Caco-2 (cell line): ENCODE measurements around the gene GHITM. TPM values are rescaled to one million over a fixed set of nuclear protein-coding genes. Genes with fewer than 3 reads are reported as not detected.
A peak's percentile ranks its signal among the peaks of the same experiment; 100 is the strongest.

Experiments used
- BruUV-seq: library from RNA; stranded (reverse); fragments of 400-500 nt; replicated peaks from 2 replicates; lab custom pipeline; 2021; lab: Mats Ljungman, UMichigan
- CTCF ChIA-PET: fragments of 300-600 bp; sonication (Branson Sonifier 250); formaldehyde crosslinking; loops from one replicate; lab custom pipeline; 2022; ENCODE audit warnings: antibody characterized with exemption; lab: Charles Lee
- POLR2A ChIA-PET: fragments of 300-600 bp; sonication (Branson Sonifier 250); formaldehyde crosslinking; loops from one replicate; lab custom pipeline; 2022; ENCODE audit warnings: antibody characterized with exemption; lab: Charles Lee
- DNase-seq, 2 experiments: peaks; one replicate each; pipeline versions ENCODE4 v3.0.0 to v3.0.0-alpha.2; 2020 to 2022
- H3K27me3 ChIP-seq: replicated peaks from 2 replicates; pipeline ENCODE4 v1.6.0; 2011; ENCODE audit warnings: low read length; ENCODE audit not compliant: control insufficient read depth, insufficient read depth
- H3K36me3 ChIP-seq: 2 replicates; pipeline ENCODE4 v1.5.1; 2011; ENCODE audit warnings: low read length; ENCODE audit not compliant: control insufficient read depth, insufficient read depth
- H3K4me1 ChIP-seq: fragments of 250-450 bp; sonication (Bioruptor Pico); 2 replicates; pipeline ENCODE4 v1.5.1; 2020; ENCODE audit warnings: mild to moderate bottlenecking
- H3K4me3 ChIP-seq: 2 replicates; pipeline ENCODE4 v1.5.1; 2011; ENCODE audit warnings: low read depth, mild to moderate bottlenecking, control low read depth, low read length
- H3K9me3 ChIP-seq: fragments of 250-450 bp; sonication (Bioruptor Pico); 2 replicates; pipeline ENCODE4 v1.5.1; 2020; ENCODE audit warnings: mild to moderate bottlenecking, moderate library complexity
- H3K27ac Mint-ChIP-seq: one replicate; pipeline ENCODE4 v1.8.0; 2022; ENCODE audit warnings: mixed read lengths; ENCODE audit not compliant: unreplicated experiment
- H3K27me3 Mint-ChIP-seq: one replicate; pipeline ENCODE4 v1.8.0; 2022; ENCODE audit warnings: mixed read lengths; ENCODE audit not compliant: insufficient read depth, unreplicated experiment
- H3K36me3 Mint-ChIP-seq: one replicate; pipeline ENCODE4 v1.8.0; 2022; ENCODE audit warnings: mild to moderate bottlenecking, mixed read lengths; ENCODE audit not compliant: insufficient read depth, unreplicated experiment
- H3K4me1 Mint-ChIP-seq: one replicate; pipeline ENCODE4 v1.8.0; 2022; ENCODE audit warnings: low read depth, mixed read lengths; ENCODE audit not compliant: unreplicated experiment
- H3K4me3 Mint-ChIP-seq: one replicate; pipeline ENCODE4 v1.8.0; 2022; ENCODE audit warnings: mild to moderate bottlenecking, moderate library complexity, mixed read lengths; ENCODE audit not compliant: unreplicated experiment
- H3K9me3 Mint-ChIP-seq: one replicate; pipeline ENCODE4 v1.8.0; 2022; ENCODE audit warnings: mixed read lengths; ENCODE audit not compliant: unreplicated experiment
- intact Hi-C: fragments of 100-400 bp; cut with micrococcal nuclease; formaldehyde crosslinking; loops from one replicate; pipeline ENCODE4 v1.10.0; 2022; ENCODE audit not compliant: unreplicated experiment
- total RNA-seq: library from RNA; stranded (reverse); gene quantifications from 2 replicates; pipeline ENCODE4 v1.2.3, GENCODE V29; 2022
- TF ChIP-seq, protein P1 (sequence below), 2 experiments: fragments of 200-600 bp in 1 of 2; IDR thresholded peaks; 1 replicate in 1 of 2; 2 replicates in 1 of 2; pipeline versions ENCODE4 v1.5.1 to v1.8.0; 2011 to 2022; ENCODE audit warnings: antibody characterized with exemption in 1 of 2, control low read depth in 1 of 2, inconsistent platforms in 1 of 2, low read depth in 1 of 2, low read length in 1 of 2, mild to moderate bottlenecking in 1 of 2, moderate library complexity in 1 of 2; ENCODE audit not compliant: insufficient read depth in 1 of 2, severe bottlenecking in 1 of 2, unreplicated experiment in 1 of 2

The GHITM gene
- total RNA-seq, 1 experiment from 2014 or later = 255 TPM

DNA sequence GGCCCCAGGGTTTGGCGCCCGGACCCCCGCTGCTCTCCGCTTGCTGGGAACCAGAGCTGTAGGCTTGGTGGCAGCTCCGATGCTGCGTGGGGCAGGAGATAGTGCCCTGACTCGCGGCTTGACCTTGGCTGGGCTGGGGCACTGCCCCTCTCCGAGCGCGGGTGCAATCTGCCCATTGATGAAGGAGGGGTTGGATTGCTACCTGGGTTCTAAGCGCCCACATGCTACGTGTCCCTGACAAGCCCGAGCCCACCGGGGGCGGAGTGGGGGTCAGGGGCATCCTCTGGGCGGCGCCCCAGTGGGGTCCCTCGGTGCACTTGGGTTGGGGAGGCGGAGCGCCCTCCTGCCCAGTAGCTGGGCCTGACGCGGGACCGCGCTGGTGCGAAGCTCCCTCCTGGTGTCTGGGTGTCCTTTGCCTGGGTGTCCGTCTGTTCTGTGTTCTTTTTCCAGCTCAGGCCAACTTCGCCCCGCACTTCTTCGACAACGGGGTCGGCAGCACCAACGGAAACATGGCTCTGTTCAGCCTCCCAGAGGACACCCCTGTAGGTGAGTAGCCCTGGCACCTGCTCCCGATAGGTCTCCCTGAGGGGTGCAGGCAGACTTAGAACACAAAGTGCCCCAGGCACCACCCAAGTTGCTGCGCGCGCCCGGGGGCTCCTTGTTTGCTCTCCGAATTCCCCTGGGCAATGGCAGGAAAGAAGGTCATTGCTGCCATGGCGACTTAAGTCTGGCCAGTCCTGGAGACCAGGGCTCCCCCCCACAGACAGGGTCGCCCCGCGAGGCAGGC, 55.9 kb downstream of the GHITM start:
- TF ChIP-seq, protein P1, sequence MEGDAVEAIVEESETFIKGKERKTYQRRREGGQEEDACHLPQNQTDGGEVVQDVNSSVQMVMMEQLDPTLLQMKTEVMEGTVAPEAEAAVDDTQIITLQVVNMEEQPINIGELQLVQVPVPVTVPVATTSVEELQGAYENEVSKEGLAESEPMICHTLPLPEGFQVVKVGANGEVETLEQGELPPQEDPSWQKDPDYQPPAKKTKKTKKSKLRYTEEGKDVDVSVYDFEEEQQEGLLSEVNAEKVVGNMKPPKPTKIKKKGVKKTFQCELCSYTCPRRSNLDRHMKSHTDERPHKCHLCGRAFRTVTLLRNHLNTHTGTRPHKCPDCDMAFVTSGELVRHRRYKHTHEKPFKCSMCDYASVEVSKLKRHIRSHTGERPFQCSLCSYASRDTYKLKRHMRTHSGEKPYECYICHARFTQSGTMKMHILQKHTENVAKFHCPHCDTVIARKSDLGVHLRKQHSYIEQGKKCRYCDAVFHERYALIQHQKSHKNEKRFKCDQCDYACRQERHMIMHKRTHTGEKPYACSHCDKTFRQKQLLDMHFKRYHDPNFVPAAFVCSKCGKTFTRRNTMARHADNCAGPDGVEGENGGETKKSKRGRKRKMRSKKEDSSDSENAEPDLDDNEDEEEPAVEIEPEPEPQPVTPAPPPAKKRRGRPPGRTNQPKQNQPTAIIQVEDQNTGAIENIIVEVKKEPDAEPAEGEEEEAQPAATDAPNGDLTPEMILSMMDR (IDR thresholded peaks at IDR 0.05; ENCODE audit: insufficient read depth in 1 of 2, low read depth in 1 of 2, low read length in 1 of 2, severe bottlenecking in 1 of 2, unreplicated experiment in 1 of 2) = no peak
- Histone ChIP-seq H3K4me1 (no peaks in the 10 kb centered on the region), H3K9me3 (no peaks in the 10 kb centered on the region), H3K36me3 (no peaks in the 10 kb centered on the region), H3K27me3 (peaks cover 10% of the 10 kb centered on the region), H3K4me3 (no peak overlapping the region)
- no peak overlapping the region for H3K27ac Mint-ChIP-seq
- H3K9me3 Mint-ChIP-seq = no peaks in the 10 kb centered on the region
- POLR2A ChIA-PET = no interaction called here
- peaks cover 41% of the 10 kb centered on the region for H3K27me3 Mint-ChIP-seq
- no peaks in the 10 kb centered on the region for H3K4me1 Mint-ChIP-seq
- peak overlapping the region; percentile 62 for H3K4me3 Mint-ChIP-seq
- CTCF ChIA-PET = no interaction called here
- no peaks in the 10 kb centered on the region for H3K36me3 Mint-ChIP-seq
- DNase-seq = peak in 1 of 2 experiments; percentile 26
- BruUV-seq = no TSS peak
- intact Hi-C loops = no loop called here

DNA sequence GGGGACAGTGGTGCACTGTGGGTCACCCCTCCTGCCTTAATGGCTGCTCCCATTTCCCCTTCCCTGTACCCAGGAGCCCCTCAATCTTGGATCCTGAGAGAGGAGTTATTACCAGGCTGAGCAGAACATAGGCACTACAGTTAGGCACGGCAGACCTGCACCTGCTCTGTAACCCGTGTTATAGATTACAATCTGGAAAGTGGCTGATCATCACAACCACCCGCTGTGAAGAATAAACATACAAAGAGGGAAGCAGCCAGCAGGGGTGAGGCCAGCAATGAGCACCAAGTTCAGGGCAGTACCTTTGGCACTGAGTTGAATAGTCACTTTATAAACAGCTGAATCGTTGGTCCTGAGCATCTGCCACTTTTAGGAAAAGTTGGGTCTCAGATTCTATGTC, 56.8 kb downstream of the GHITM start:
- H3K9me3 Mint-ChIP-seq = no peaks in the 10 kb centered on the region
- peaks cover 44% of the 10 kb centered on the region for H3K27me3 Mint-ChIP-seq
- H3K4me1 Mint-ChIP-seq = no peaks in the 10 kb centered on the region
- TF ChIP-seq, protein P1 (IDR thresholded peaks at IDR 0.05; ENCODE audit: insufficient read depth in 1 of 2, low read depth in 1 of 2, low read length in 1 of 2, severe bottlenecking in 1 of 2, unreplicated experiment in 1 of 2) = no peak
- Histone ChIP-seq H3K4me3 (no peak overlapping the region), H3K9me3 (no peaks in the 10 kb centered on the region), H3K27me3 (peaks cover 10% of the 10 kb centered on the region), H3K36me3 (no peaks in the 10 kb centered on the region), H3K4me1 (no peaks in the 10 kb centered on the region)
- H3K27ac Mint-ChIP-seq = no peak overlapping the region
- BruUV-seq = no TSS peak
- ChIA-PET POLR2A (no interaction called here), CTCF (no interaction called here)
- intact Hi-C loops = no loop called here
- no peak overlapping the region for H3K4me3 Mint-ChIP-seq
- no peak for DNase-seq
- H3K36me3 Mint-ChIP-seq = no peaks in the 10 kb centered on the region

DNA sequence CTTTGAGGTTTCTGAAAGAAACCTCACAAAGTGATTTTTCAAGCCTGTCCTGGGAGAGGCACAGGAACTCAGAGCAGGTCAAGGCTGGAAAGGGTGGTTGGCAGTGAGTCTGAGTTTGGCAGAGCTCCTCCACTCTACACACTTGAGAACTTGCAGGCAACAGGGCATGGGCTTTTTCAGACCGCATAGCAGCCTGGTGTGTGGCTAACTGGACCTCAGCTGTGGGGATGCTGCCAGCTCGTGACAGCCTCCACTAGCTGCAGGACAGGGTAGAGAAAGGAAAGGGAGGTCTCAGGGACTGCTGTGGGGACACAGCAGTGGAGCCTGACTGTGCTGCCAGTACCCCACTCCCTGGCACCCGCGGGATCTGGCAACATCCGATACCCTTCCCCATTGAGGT, 57.6 kb downstream of the GHITM start:
- no peaks in the 10 kb centered on the region for H3K36me3 Mint-ChIP-seq
- BruUV-seq = no TSS peak
- H3K4me1 ChIP-seq = no peaks in the 10 kb centered on the region
- ChIA-PET CTCF (no interaction called here), POLR2A (no interaction called here)
- H3K4me1 Mint-ChIP-seq = no peaks in the 10 kb centered on the region
- H3K4me3 ChIP-seq = no peak overlapping the region
- H3K27me3 ChIP-seq = peaks cover 10% of the 10 kb centered on the region
- DNase-seq = no peak
- no peaks in the 10 kb centered on the region for H3K9me3 ChIP-seq
- intact Hi-C loops = no loop called here
- H3K27me3 Mint-ChIP-seq = peaks cover 38% of the 10 kb centered on the region
- TF ChIP-seq, protein P1 (IDR thresholded peaks at IDR 0.05; ENCODE audit: insufficient read depth in 1 of 2, low read depth in 1 of 2, low read length in 1 of 2, severe bottlenecking in 1 of 2, unreplicated experiment in 1 of 2) = no peak
- H3K9me3 Mint-ChIP-seq = no peaks in the 10 kb centered on the region
- no peak overlapping the region for H3K27ac Mint-ChIP-seq
- H3K36me3 ChIP-seq = no peaks in the 10 kb centered on the region
- H3K4me3 Mint-ChIP-seq = no peak overlapping the region
